Measurements from ENCODE around the gene HBE1.
"Not testable (repeated sequence)": the region's sequence is repeated elsewhere in the genome, so short reads cannot be mapped to it uniquely, and the experiment has no call there.

The HBE1 gene

GRCh38 chr11:5269715-5270147 is at the start of gene HBE1:
Gene HBE1 (minus strand): TSS chr11:5269945. CDS start chr11:5269890, 55 bp downstream.
- DNase-seq (ENCODE audit: low read depth in 2 of 2) = no peak

DNA sequence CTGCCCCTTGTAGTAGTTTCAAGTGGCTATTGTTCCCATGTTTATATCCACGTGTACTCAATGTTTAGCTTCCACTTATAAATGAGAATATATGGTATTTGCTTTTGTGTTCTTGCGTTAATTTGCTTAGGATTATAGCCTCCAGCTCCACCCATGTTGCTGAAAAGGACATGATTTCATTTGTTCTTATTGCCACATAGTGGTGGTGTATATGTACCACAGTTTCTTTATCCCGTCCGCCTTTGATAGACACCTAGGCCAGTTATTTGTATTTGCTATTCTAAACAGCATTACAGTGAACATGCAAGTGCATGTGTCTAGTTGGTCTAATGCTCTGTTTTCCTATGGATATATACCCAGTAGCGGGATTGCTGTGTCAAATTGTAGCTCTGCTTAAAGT is 47.5 kb upstream of the HBE1 start:
- DNase-seq (ENCODE audit: low read depth in 2 of 2) = no peak

DNA sequence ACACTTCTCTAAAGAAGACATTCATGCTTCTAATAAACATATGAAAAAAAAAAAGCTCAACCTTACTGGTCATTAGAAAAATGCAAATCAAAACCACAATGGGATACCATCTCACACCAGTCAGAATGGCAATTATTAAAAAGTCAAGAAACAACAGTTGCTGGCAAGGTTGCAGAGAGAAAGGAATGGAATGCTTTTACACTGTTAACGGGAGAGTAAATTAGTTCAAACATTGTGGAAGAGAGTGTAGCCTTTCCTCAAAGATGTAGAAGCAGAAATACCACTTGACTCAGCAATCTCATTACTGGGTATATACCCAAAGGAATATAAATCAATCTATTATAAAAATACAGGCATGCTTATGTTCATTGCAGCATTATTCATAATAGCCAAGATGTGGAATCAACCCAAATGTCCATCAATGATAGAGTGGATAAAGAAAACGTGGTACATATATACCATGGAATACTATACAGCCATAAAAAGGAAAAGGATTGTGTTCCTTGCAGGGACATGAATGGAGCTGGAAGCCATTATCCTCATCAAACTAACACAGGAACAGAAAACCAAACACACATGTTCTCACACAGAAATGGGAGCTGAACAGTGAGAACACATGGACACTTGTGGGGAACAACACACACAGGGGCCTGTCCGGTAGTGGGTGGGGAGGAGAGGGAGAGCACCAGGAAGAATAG is 43.7 kb upstream of the HBE1 start:
- DNase-seq (ENCODE audit: low read depth in 2 of 2) = not testable (repeated sequence)

DNA sequence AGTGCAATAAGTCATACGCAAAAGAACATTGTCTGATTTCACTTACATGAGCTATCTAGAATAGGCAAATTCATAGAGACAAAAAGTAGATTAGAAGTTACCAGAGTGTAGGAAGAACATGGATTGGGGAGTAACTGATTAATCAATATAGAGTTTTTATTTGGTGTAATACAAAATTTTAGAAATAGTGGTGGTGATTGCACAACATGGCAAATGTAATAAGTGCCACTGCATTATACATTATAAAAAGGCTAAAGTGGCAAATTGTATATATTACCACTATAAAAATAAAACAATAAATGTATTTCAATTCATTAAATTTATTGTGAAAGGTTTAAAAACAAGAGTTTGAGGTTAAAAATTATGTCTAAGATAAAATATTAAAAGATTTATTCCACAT is 40.7 kb upstream of the HBE1 start:
- DNase-seq (ENCODE audit: low read depth in 2 of 2) = no peak

DNA sequence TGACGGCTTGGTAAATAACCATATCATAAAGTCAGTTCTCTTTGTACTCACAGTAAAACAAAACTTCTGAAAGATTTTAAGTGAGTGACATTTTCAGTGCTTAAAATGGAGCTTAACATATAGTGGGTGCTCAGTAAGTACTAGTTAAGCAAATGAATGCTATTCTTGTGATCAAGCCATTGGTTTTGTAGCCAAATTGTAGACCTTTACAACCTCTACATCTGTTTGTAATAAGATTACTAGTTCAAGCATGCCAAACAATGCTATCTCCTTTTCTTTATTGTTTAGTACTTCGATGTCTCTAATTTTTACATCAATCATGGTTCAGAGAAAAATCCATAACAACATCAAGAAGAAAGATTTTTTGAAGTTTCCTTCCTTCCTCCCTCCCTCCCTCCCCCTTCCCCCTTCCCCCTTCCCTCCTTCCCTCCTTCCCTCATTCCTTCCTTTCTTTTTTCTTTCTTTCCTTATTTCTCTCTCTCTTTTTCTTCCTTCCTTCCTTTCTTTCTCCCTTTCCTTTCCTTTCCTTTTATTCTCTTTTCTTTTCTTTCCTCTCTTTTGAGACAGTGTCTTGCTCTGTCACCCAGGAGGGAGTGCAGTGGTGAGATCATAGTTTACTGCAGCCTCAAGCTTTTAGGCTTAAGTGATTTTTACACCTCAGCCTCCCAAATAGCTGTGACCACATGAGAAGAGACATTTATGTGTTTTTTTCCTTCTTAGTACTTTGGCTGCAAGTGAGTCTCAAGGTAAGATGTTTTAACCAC is 37.7 kb upstream of the HBE1 start:
- no peak for DNase-seq (ENCODE audit: low read depth in 2 of 2)

- no peak for DNase-seq (ENCODE audit: low read depth in 2 of 2)
These were observed 34.3 kb upstream of the HBE1 start for GRCh38 chr11:5304046-5304445.

DNA sequence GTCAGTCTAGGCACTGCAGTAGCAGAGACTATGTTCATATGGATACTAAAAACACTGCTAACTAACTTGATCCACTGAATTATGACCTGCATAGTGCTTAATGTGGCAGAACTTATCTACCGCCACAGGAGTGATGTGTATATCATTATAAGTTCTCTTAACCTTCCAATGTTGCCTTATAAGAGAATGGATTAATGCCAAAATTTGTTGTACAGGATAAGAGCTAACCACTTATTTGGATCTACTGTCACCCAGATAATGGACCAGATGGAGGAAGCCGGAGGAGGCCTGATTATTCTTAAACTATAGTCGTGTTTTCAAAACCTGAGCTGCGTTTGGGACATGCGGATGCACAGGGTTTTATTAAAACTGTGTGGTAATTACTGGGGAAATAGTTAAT is 33.9 kb upstream of the HBE1 start:
- DNase-seq (ENCODE audit: low read depth in 2 of 2) = no peak

GRCh38 chr11:5301846-5302245 is 32.1 kb upstream of the HBE1 start, which contains the start of gene OR51B4:
Gene OR51B4 (minus strand): TSS chr11:5301946. CDS start chr11:5301946, 0 bp downstream.
- DNase-seq (ENCODE audit: low read depth in 2 of 2) = no peak

DNA sequence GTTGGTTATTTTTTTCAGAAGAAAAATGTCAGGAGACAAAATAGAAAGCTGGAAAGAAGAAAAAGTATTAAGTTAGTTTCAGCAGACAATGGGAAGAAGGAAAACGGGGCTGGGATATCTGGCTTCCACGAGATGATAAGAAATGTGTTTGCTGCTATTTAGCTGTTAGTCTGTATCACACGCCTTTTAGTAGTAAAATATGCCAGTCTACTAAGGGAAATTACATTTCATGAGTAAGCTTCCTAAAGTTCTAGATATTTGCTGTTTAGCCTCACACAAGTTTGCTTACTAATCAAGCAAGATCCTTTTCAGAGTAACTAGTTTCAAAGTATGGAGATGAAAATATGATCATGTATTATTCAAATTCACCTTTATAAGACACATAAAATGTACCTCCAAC is 30.5 kb upstream of the HBE1 start:
- DNase-seq (ENCODE audit: low read depth in 2 of 2) = no peak

DNA sequence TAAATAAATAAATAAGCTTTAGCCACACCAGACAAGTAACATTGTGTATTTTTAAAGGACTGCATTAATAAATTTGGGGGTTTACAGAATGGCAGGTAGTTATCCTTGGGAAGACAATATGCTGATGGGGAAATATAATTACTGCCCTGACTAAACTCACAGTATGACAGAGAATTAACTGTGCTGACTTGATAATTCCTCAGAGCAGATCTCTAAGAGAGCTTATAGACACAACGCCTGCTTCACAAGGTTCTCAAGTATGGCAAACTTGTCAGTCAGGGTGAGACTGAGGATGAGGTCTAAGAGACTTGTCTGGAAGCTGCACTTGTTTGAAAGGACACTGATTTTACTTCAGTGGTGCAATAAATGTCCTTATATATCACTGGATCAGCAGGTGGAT is 28.7 kb upstream of the HBE1 start:
- DNase-seq (ENCODE audit: low read depth in 2 of 2) = no peak

GRCh38 chr11:5297721-5298323 is 28.1 kb upstream of the HBE1 start:
- DNase-seq (ENCODE audit: low read depth in 2 of 2) = no peak

DNA sequence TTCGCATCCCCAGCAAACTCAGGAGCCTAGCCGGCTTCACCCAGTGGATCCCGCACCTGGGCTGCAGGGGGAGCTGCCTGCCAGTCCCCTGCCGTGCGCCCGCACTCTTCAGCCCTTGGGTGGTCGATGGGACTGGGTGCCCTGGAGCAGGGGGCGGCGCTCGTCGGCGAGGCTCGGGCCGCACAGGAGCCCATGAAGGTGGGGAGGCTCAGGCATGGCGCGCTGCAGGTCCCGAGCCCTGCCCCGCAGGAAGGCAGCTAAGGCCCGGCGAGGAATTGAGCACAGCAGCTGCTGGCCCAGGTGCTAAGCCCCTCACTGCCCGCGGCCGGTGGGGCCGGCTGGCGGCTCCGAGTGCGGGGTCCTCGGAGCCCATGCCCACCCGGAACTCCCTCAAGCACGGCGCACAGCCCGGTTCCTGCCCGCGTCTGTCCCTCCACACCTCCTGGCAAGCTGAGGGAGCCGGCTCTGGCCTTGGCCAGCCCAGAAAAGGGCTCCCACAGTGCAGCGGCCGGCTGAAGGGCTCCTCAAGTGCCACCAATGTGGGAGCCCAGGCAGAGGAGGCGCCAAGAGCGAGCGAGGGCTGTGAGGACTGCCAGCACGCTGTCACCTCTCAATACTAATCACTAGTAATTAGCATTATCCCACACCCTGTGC is 24.7 kb upstream of the HBE1 start:
- not testable (repeated sequence) for DNase-seq (ENCODE audit: low read depth in 2 of 2)

DNA sequence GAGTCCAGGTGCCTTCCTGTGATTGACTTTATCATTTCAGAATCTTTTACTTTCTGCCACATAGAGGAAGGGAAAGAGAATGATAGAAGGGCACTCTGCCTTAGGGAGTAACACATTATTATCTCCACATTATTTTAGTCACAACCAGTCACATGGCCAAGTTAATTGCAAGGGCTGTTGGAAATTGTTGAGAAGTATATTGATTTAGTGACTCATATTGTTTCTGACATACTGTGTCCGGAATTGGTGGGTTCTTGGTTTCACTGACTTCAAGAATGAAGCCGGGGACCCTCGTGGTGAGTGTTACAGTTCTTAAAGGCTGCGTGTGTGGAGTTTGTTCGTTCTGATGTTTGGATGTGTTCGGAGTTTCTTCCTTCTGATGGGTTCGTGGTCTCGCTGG is 23.3 kb upstream of the HBE1 start:
- no peak for DNase-seq (ENCODE audit: low read depth in 2 of 2)

DNA sequence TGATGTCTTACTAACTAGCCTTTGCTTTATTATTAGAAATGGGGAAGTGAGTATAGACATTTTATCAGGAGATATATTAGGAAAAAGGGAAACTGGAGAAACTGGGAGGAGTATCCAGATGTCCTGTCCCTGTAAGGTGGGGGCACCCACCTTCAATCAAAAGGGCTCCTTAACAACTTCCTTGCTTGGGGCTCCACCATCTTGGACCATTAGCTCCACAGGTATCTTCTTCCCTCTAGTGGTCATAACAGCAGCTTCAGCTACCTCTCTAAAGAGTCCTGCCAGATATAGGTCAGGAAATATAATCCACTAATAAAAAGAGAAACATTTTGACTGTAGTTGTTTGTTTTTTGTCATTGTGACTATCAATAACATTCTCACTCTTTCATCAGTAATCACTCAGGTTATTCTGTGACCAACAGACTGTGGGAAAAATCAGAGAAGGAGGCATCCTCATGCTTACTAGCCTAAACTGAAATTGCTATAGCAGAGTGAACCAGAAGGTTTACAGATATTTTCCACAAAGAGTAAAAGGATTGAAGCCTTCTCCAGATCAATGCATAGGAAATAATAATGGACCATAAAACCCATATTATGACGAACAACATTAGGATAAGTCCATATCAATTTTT is 21.6 kb upstream of the HBE1 start:
- no peak for DNase-seq (ENCODE audit: low read depth in 2 of 2)

- no peak for DNase-seq (ENCODE audit: low read depth in 2 of 2)
These were observed 20.4 kb upstream of the HBE1 start for GRCh38 chr11:5290106-5290505.

DNA sequence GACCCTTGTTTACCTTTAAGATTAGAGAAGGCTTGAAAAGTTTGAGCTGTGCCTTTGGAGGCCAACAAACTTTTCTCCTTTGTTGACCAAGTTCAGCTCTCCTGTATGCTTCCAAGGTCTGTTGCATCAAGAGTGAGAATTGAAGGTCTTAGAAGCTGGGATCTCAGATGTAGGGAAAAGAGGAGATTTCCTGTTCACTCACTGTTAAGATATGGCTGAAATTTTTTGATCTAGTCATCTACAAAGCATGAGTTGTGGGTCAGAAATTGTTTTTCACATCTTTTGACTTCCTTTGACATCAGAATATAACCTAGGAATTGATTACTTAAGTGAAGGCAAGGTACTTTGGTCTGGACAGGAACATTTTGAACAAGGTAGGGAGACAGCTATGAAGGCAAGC is 20.0 kb upstream of the HBE1 start:
- DNase-seq (ENCODE audit: low read depth in 2 of 2) = no peak

- DNase-seq (ENCODE audit: low read depth in 2 of 2) = no peak
These were observed 19.3 kb upstream of the HBE1 start for GRCh38 chr11:5288906-5289550.

DNA sequence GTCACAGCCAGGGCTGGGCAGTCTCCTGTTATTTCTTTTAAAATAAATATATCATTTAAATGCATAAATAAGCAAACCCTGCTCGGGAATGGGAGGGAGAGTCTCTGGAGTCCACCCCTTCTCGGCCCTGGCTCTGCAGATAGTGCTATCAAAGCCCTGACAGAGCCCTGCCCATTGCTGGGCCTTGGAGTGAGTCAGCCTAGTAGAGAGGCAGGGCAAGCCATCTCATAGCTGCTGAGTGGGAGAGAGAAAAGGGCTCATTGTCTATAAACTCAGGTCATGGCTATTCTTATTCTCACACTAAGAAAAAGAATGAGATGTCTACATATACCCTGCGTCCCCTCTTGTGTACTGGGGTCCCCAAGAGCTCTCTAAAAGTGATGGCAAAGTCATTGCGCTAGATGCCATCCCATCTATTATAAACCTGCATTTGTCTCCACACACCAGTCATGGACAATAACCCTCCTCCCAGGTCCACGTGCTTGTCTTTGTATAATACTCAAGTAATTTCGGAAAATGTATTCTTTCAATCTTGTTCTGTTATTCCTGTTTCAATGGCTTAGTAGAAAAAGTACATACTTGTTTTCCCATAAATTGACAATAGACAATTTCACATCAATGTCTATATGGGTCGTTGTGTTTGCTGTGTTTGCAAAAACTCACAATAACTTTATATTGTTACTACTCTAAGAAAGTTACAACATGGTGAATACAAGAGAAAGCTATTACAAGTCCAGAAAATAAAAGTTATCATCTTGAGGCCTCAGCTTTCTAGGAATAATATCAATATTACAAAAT is 18.6 kb upstream of the HBE1 start:
- DNase-seq (ENCODE audit: low read depth in 2 of 2) = no peak

- no peak for DNase-seq (ENCODE audit: low read depth in 2 of 2)
These were observed 17.2 kb upstream of the HBE1 start for GRCh38 chr11:5286901-5287300.

DNA sequence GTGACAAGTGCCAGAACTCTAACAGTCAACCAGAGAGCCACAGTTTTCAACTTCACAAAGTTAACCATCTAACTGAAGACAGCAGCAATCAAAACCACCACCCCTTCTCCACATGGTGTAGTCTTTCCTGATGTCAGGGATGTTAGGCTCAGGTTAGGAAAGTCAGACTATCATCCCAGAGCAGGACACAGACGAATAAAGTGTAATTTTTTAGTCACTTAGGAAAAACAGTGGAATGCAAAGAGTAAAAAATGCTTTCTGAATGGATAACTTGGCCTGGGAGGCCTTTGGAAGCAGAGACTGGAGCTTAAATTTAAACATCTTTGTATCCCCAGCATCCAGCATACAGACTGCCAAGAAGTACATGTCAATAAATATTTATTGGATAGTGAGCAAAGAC is 16.6 kb upstream of the HBE1 start:
- no peak for DNase-seq (ENCODE audit: low read depth in 2 of 2)
